ENCODE measurements around the gene ATG2B. TPM values are rescaled to one million over a fixed set of nuclear protein-coding genes. Genes with fewer than 3 reads are reported as not detected.

ATG2B gene
- total RNA-seq, 2 experiments from 2014 or later: 16.3 to 17.4 TPM

GRCh38 chr14:96394047-96394815 lies 31.1 kb upstream of the ATG2B start:
- ChIA-PET CTCF (no interaction called here), POLR2A (no interaction called here)
- Mint-ChIP-seq H3K4me1 (peaks cover 19% of the 10 kb centered on the region), H3K4me3 (no peak overlapping the region), H3K36me3 (ENCODE audit: low read depth) (no peaks in the 10 kb centered on the region), H3K27me3 (peaks cover 10% of the 10 kb centered on the region), H3K27ac (no peak overlapping the region), H3K9me3 (no peaks in the 10 kb centered on the region)
- DNase-seq: no peak

DNA sequence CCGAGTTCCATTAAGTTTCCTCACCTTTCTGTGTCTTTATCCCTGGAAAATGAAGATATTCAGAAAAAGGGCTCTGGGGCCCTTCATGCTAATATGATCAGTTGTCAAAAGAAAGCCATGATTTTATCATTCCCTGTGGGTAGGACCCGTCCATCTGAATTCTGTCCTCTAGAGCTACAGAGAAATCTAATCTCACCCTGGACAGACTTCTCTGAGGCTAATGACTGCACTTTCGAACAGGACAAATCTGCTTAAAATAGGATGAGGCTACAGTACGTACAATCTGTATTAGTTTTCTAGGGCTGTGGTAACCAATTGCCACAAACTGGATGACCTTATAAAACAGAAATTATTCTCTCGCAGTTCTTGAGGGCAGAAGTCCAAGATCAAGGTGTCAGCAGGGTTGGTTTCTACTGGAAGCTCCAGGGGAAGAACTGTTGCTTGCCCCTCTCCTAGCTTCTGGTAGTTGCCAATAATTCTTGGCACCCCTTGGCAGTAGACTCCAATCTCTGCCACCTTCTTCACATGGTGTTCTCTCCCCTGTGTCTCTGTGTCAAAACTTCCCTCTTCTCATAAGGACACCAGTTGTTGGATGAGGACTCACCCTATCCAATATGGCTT lies 30.0 kb upstream of the ATG2B start:
- CTCF ChIA-PET: interaction anchor here (0.8 kb wide), 1 partner anchor 108 kb away, joined by 3 read pairs; no protein-coding TSS in a partner anchor
- Mint-ChIP-seq H3K27ac (no peak overlapping the region), H3K36me3 (ENCODE audit: low read depth) (no peaks in the 10 kb centered on the region), H3K27me3 (peaks cover 7% of the 10 kb centered on the region), H3K4me3 (peak overlapping the region; percentile 82), H3K4me1 (peaks cover 19% of the 10 kb centered on the region), H3K9me3 (no peaks in the 10 kb centered on the region)
- DNase-seq: no peak
- POLR2A ChIA-PET: interaction anchor here (1.0 to 1.9 kb wide), 2 partner anchors 11 to 29 kb away, joined by 3 to 6 read pairs; partner anchors contain the start of gene GSKIP

DNA sequence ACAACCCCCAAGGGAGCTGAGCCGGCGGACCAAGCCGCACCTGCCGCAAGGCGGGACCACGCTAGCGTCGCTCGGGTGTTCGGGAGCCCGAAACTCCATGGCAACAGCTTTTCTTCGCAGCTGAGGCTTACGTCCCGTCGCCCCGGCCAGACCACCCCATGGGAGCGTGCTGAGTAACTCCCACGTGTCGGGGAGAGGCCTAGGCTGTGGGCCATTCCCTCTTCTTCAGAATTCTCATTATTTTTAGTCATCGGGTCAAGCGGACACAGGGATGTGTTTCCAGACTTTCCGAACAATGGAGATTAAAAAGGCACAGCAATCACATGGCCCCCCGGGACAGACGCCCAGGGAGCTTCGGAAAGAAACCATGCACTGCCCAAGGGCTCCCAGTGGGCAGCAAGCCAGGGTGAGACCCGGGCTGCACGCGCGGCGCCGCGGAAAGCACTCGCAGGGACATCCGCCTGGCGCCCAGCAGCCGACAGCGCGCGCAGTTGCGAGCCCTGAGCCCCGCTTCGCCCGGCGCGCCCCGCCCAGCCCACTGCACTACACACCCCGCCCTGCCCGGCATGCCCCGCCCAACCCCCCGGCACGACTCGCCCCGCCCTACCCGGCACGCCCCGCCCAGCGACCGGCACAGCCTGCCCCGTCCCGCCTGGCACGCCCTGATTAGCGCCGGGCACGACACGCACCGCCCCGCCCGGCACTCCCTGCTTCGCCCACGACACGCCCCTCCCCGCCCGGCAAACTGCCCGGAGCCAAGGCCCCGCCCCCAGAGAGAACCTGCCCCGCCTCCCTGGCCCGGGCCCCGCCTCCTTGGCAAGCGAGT lies 28.4 kb upstream of the ATG2B start:
- Mint-ChIP-seq H3K4me1 (peaks cover 19% of the 10 kb centered on the region), H3K27me3 (peaks cover 7% of the 10 kb centered on the region), H3K4me3 (peak overlapping the region; percentile 82), H3K36me3 (ENCODE audit: low read depth) (peaks cover 3% of the 10 kb centered on the region), H3K27ac (peak overlapping the region; percentile 57), H3K9me3 (no peaks in the 10 kb centered on the region)
- peak; percentile 100 for DNase-seq
- CTCF ChIA-PET: interaction anchor here (1.2 to 1.6 kb wide), 2 partner anchors 10 to 11 kb away, joined by 4 read pairs; no protein-coding TSS in a partner anchor
- POLR2A ChIA-PET: interaction anchor here (0.9 to 1.9 kb wide), 8 partner anchors 9 to 74 kb away, joined by 3 to 6 read pairs (median 4); partner anchors contain the start of gene GSKIP

- POLR2A ChIA-PET: interaction anchor here (0.9 to 1.9 kb wide), 8 partner anchors 9 to 73 kb away, joined by 3 to 6 read pairs (median 4); partner anchors contain the start of gene GSKIP
- CTCF ChIA-PET: interaction anchor here (1.2 to 1.6 kb wide), 2 partner anchors 9 to 11 kb away, joined by 4 read pairs; no protein-coding TSS in a partner anchor
- Mint-ChIP-seq H3K36me3 (ENCODE audit: low read depth) (peaks cover 3% of the 10 kb centered on the region), H3K4me1 (peaks cover 19% of the 10 kb centered on the region), H3K4me3 (peak overlapping the region; percentile 82), H3K27me3 (peaks cover 6% of the 10 kb centered on the region), H3K9me3 (no peaks in the 10 kb centered on the region), H3K27ac (no peak overlapping the region)
- no peak for DNase-seq
Observed at GRCh38 chr14:96390965-96391292, 27.8 kb upstream of the ATG2B start.

GRCh38 chr14:96385385-96385784 lies 22.2 kb upstream of the ATG2B start:
- POLR2A ChIA-PET: no interaction called here
- no peak overlapping the region for H3K4me3 Mint-ChIP-seq
- H3K27me3 Mint-ChIP-seq: no peaks in the 10 kb centered on the region
- no peaks in the 10 kb centered on the region for H3K9me3 Mint-ChIP-seq
- CTCF ChIA-PET: no interaction called here
- no peak overlapping the region for H3K27ac Mint-ChIP-seq
- peaks cover 7% of the 10 kb centered on the region for H3K4me1 Mint-ChIP-seq
- no peak for DNase-seq
- peaks cover 26% of the 10 kb centered on the region for H3K36me3 Mint-ChIP-seq (ENCODE audit: low read depth)

GRCh38 chr14:96384740-96385139 lies 21.6 kb upstream of the ATG2B start:
- no peak overlapping the region for H3K4me3 Mint-ChIP-seq
- peaks cover 26% of the 10 kb centered on the region for H3K36me3 Mint-ChIP-seq (ENCODE audit: low read depth)
- no peak overlapping the region for H3K27ac Mint-ChIP-seq
- H3K4me1 Mint-ChIP-seq: peaks cover 7% of the 10 kb centered on the region
- CTCF ChIA-PET: no interaction called here
- no peak for DNase-seq
- POLR2A ChIA-PET: no interaction called here
- H3K27me3 Mint-ChIP-seq: no peaks in the 10 kb centered on the region
- H3K9me3 Mint-ChIP-seq: no peaks in the 10 kb centered on the region

GRCh38 chr14:96384053-96384452 lies 20.9 kb upstream of the ATG2B start:
- H3K27ac Mint-ChIP-seq: no peak overlapping the region
- H3K36me3 Mint-ChIP-seq (ENCODE audit: low read depth): peaks cover 26% of the 10 kb centered on the region
- H3K27me3 Mint-ChIP-seq: no peaks in the 10 kb centered on the region
- ChIA-PET POLR2A (no interaction called here), CTCF (no interaction called here)
- DNase-seq: no peak
- no peak overlapping the region for H3K4me3 Mint-ChIP-seq
- peaks cover 7% of the 10 kb centered on the region for H3K4me1 Mint-ChIP-seq
- no peaks in the 10 kb centered on the region for H3K9me3 Mint-ChIP-seq

DNA sequence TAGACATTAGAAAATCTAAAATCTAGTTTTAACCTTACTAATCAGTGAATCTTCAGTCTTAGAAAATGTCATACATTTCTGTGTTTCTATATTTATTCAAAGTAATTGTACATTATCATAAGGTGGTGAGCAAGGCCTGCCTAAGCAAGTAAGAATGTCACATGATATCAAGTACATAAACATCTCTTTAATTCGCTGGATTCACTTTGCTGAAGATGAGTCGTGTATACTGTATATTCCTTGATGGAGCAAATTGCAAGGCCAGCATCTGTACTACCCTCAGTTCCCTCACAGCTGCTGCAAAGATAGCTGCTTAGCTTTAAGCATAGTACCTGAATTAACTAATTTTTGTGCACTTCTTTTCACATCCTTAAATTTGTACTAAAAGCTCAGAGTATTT lies 20.3 kb upstream of the ATG2B start:
- Mint-ChIP-seq H3K36me3 (ENCODE audit: low read depth) (peaks cover 26% of the 10 kb centered on the region), H3K4me1 (peaks cover 7% of the 10 kb centered on the region), H3K9me3 (no peaks in the 10 kb centered on the region), H3K4me3 (no peak overlapping the region), H3K27me3 (no peaks in the 10 kb centered on the region), H3K27ac (no peak overlapping the region)
- DNase-seq: no peak
- ChIA-PET POLR2A (no interaction called here), CTCF (no interaction called here)

GRCh38 chr14:96380735-96381134 lies 17.6 kb upstream of the ATG2B start:
- Mint-ChIP-seq H3K27me3 (no peaks in the 10 kb centered on the region), H3K4me3 (no peak overlapping the region), H3K9me3 (no peaks in the 10 kb centered on the region), H3K27ac (no peak overlapping the region), H3K4me1 (peaks cover 7% of the 10 kb centered on the region), H3K36me3 (ENCODE audit: low read depth) (peaks cover 22% of the 10 kb centered on the region)
- ChIA-PET POLR2A (interaction anchor here (2.6 kb wide), 1 partner anchor 18 kb away, joined by 12 read pairs; the partner anchor contains the start of genes ATG2B and GSKIP), CTCF (interaction anchor here (1.3 kb wide), 1 partner anchor 10 kb away, joined by 4 read pairs; no protein-coding TSS in a partner anchor)
- DNase-seq: peak; percentile 21

DNA sequence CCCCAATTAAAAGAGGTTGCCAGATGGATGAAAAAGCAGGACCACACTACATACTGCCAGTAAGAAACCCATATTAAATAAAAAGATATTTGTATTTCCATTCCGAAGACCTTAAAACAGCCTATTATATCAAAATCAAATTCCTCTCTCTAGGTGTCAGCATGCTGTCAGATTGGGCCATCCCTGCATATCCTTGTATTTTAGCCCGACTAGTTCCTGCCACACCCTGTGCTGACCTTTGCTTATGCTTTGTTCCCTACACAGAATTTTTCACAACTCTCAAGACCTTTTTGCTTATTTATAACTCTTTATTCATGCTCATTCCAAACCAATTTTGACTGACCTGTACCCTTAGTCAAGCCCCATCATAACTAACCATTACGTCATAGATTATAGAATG lies 13.0 kb upstream of the ATG2B start:
- Mint-ChIP-seq H3K27me3 (no peaks in the 10 kb centered on the region), H3K9me3 (no peaks in the 10 kb centered on the region), H3K4me1 (peaks cover 7% of the 10 kb centered on the region), H3K4me3 (no peak overlapping the region), H3K27ac (no peak overlapping the region), H3K36me3 (ENCODE audit: low read depth) (no peaks in the 10 kb centered on the region)
- CTCF ChIA-PET: no interaction called here
- no peak for DNase-seq
- POLR2A ChIA-PET: no interaction called here

GRCh38 chr14:96373538-96373937 lies 10.4 kb upstream of the ATG2B start:
- Mint-ChIP-seq H3K4me1 (peaks cover 7% of the 10 kb centered on the region), H3K27me3 (no peaks in the 10 kb centered on the region), H3K27ac (no peak overlapping the region), H3K36me3 (ENCODE audit: low read depth) (peaks cover 7% of the 10 kb centered on the region), H3K4me3 (no peak overlapping the region), H3K9me3 (no peaks in the 10 kb centered on the region)
- ChIA-PET CTCF (no interaction called here), POLR2A (interaction anchor here (0.9 kb wide), 1 partner anchor 17 kb away, joined by 3 read pairs; no protein-coding TSS in a partner anchor)
- no peak for DNase-seq

DNA sequence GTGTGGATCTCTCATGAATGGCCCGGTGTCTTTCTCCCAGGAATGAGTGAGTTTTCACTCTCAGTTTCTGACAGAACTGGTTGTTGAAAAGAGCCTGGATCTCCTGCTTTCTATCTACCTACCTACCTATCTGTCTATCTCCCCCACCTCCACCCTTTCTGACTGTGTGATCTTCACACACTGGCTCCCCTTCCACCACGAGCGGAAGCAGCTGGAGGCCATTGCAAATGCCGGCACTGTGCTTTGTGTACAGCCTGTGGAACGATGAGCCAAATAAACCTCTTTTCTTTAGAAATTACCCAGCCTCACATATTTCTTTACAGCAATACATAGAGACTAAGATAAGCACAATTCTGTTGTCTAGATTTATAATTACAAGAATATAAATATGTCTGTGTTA lies 7.4 kb upstream of the ATG2B start:
- Mint-ChIP-seq H3K36me3 (ENCODE audit: low read depth) (peaks cover 7% of the 10 kb centered on the region), H3K9me3 (no peaks in the 10 kb centered on the region), H3K4me3 (no peak overlapping the region), H3K4me1 (peaks cover 17% of the 10 kb centered on the region), H3K27ac (no peak overlapping the region), H3K27me3 (no peaks in the 10 kb centered on the region)
- ChIA-PET CTCF (no interaction called here), POLR2A (interaction anchor here (1.5 kb wide), 1 partner anchor 21 kb away, joined by 4 read pairs; no protein-coding TSS in a partner anchor)
- DNase-seq: no peak

GRCh38 chr14:96368534-96368933 lies 5.4 kb upstream of the ATG2B start:
- no peaks in the 10 kb centered on the region for H3K9me3 Mint-ChIP-seq
- ChIA-PET CTCF (no interaction called here), POLR2A (interaction anchor here (0.9 kb wide), 1 partner anchor 10 kb away, joined by 3 read pairs; no protein-coding TSS in a partner anchor)
- H3K27ac Mint-ChIP-seq: no peak overlapping the region
- H3K4me1 Mint-ChIP-seq: peaks cover 30% of the 10 kb centered on the region
- H3K4me3 Mint-ChIP-seq: no peak overlapping the region
- no peaks in the 10 kb centered on the region for H3K27me3 Mint-ChIP-seq
- no peak for DNase-seq
- peaks cover 11% of the 10 kb centered on the region for H3K36me3 Mint-ChIP-seq (ENCODE audit: low read depth)

All from activated CD4-positive, alpha-beta memory T cell treated with anti-CD3 and anti-CD28 coated beads, Interleukin-2, amount 10 ng/mL, durations not matched to agents 7 days and 5 days (primary cell).